WTC11 (cell line): Measurements from ENCODE around the gene YIF1B. TPM values are rescaled to one million over a fixed set of nuclear protein-coding genes. Genes with fewer than 3 reads are reported as not detected.

Experiments used
- CBFB ChIP-seq: sonication (generic); formaldehyde crosslinking; IDR thresholded peaks from 2 replicates; pipeline ENCODE4 v1.8.1; 2022; ENCODE audit warnings: mild to moderate bottlenecking, low read depth, missing genetic modification reagents
- ESRRA ChIP-seq: sonication (generic); formaldehyde crosslinking; IDR thresholded peaks from 2 replicates; pipeline ENCODE4 v1.8.1; 2022; ENCODE audit warnings: mild to moderate bottlenecking, missing genetic modification reagents, borderline replicate concordance
- FOXJ3 ChIP-seq: sonication (generic); formaldehyde crosslinking; IDR thresholded peaks from 2 replicates; pipeline ENCODE4 v1.9.0; 2021; ENCODE audit warnings: missing genetic modification reagents, mild to moderate bottlenecking, borderline replicate concordance
- FOXK1 ChIP-seq: sonication (generic); formaldehyde crosslinking; IDR thresholded peaks from 2 replicates; pipeline ENCODE4 v1.8.0; 2022; ENCODE audit warnings: mild to moderate bottlenecking, moderate library complexity, missing genetic modification reagents
- FOXP1 ChIP-seq: sonication (generic); formaldehyde crosslinking; IDR thresholded peaks from 2 replicates; pipeline ENCODE4 v1.8.0; 2022; ENCODE audit warnings: missing genetic modification reagents, mild to moderate bottlenecking, moderate library complexity, borderline replicate concordance
- GABPB1 ChIP-seq: sonication (generic); formaldehyde crosslinking; IDR thresholded peaks from 2 replicates; pipeline ENCODE4 v1.8.1; 2023; ENCODE audit warnings: mild to moderate bottlenecking, missing genetic modification reagents
- GRHL2 ChIP-seq: fragments of 250-450 bp; sonication (Bioruptor Pico); IDR thresholded peaks from 2 replicates; pipeline ENCODE4 v1.8.0; 2022; ENCODE audit warnings: mild to moderate bottlenecking, moderate library complexity; ENCODE audit not compliant: insufficient replicate concordance, severe bottlenecking
- NFATC4 ChIP-seq: fragments of 250-450 bp; sonication (Bioruptor Pico); IDR thresholded peaks from 2 replicates; pipeline ENCODE4 v1.9.0; 2021; ENCODE audit warnings: mild to moderate bottlenecking
- OVOL2 ChIP-seq: fragments of 250-450 bp; sonication (Bioruptor Pico); IDR thresholded peaks from 2 replicates; pipeline ENCODE4 v1.9.0; 2021; ENCODE audit warnings: mild to moderate bottlenecking, borderline replicate concordance
- PRDM15 ChIP-seq: sonication (generic); formaldehyde crosslinking; IDR thresholded peaks from 2 replicates; pipeline ENCODE4 v1.8.0; 2022; ENCODE audit warnings: missing genetic modification reagents
- PRRX2 ChIP-seq: fragments of 250-450 bp; sonication (Bioruptor Pico); IDR thresholded peaks from 2 replicates; pipeline ENCODE4 v1.8.0; 2021; ENCODE audit warnings: mild to moderate bottlenecking
- SMAD4 ChIP-seq: sonication (generic); formaldehyde crosslinking; IDR thresholded peaks from 2 replicates; pipeline ENCODE4 v1.8.0; 2022; ENCODE audit warnings: mild to moderate bottlenecking, missing genetic modification reagents
- SP1 ChIP-seq: sonication (generic); formaldehyde crosslinking; conservative IDR thresholded peaks from 2 replicates; pipeline ENCODE4 v1.8.1; 2022; ENCODE audit warnings: missing genetic modification reagents
- ZNF317 ChIP-seq: sonication (generic); formaldehyde crosslinking; IDR thresholded peaks from 2 replicates; pipeline ENCODE4 v1.8.1; 2023; ENCODE audit warnings: low read depth, mild to moderate bottlenecking, moderate library complexity, missing genetic modification reagents, borderline replicate concordance
- ZNF416 ChIP-seq: fragments of 250-450 bp; sonication (Bioruptor Pico); IDR thresholded peaks from 2 replicates; pipeline ENCODE4 v1.9.0; 2021; ENCODE audit warnings: mild to moderate bottlenecking, inconsistent platforms
- ZNF512 ChIP-seq: sonication (generic); formaldehyde crosslinking; IDR thresholded peaks from 2 replicates; pipeline ENCODE4 v1.8.1; 2022; ENCODE audit warnings: missing genetic modification reagents, borderline replicate concordance
- ZSCAN18 ChIP-seq: fragments of 250-450 bp; sonication (Bioruptor Pico); IDR thresholded peaks from 2 replicates; pipeline ENCODE4 v2.1.2; 2022; ENCODE audit warnings: mild to moderate bottlenecking, moderate library complexity
- total RNA-seq: library from RNA; stranded (reverse); gene quantifications from 3 replicates; pipeline ENCODE4 v1.2.3, GENCODE V29; 2021
- TF ChIP-seq, protein P1 (sequence below): sonication (generic); formaldehyde crosslinking; IDR thresholded peaks from 2 replicates; pipeline ENCODE4 v1.8.0; 2023; ENCODE audit warnings: missing genetic modification reagents
- TF ChIP-seq, protein P2 (sequence below): sonication (generic); formaldehyde crosslinking; IDR thresholded peaks from 2 replicates; pipeline ENCODE4 v1.8.1; 2023; ENCODE audit warnings: mild to moderate bottlenecking, missing genetic modification reagents, moderate library complexity
- TF ChIP-seq, protein P3 (sequence below): sonication (generic); formaldehyde crosslinking; IDR thresholded peaks from 2 replicates; pipeline ENCODE4 v1.8.0; 2022; ENCODE audit warnings: mild to moderate bottlenecking, missing genetic modification reagents
- TF ChIP-seq, protein P4 (sequence below): sonication (generic); formaldehyde crosslinking; IDR thresholded peaks from 2 replicates; pipeline ENCODE4 v1.8.0; 2023; ENCODE audit warnings: missing genetic modification reagents, mild to moderate bottlenecking, borderline replicate concordance

The YIF1B gene
- total RNA-seq, 1 experiment from 2014 or later = 83.3 TPM

GRCh38 chr19:38319421-38320258 lies 3.9 kb upstream of the YIF1B start, which contains the start of gene KCNK6 (continued):
- TF ChIP-seq ZNF512 (CRISPR knock-in tag) = 0 out of 2 replicates have a peak, but pooled peaks have one; percentile 21
- TF ChIP-seq GABPB1 (CRISPR knock-in tag) = no peak
- no peak for TF ChIP-seq GRHL2
- TF ChIP-seq FOXP1 (CRISPR knock-in tag) = peak; percentile 91
- TF ChIP-seq, protein P1, sequence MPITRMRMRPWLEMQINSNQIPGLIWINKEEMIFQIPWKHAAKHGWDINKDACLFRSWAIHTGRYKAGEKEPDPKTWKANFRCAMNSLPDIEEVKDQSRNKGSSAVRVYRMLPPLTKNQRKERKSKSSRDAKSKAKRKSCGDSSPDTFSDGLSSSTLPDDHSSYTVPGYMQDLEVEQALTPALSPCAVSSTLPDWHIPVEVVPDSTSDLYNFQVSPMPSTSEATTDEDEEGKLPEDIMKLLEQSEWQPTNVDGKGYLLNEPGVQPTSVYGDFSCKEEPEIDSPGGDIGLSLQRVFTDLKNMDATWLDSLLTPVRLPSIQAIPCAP (CRISPR knock-in tag) = peak; percentile 53; the same call in 1 of the 2 replicates
- peak; percentile 77 for TF ChIP-seq SP1 (CRISPR knock-in tag)
- TF ChIP-seq, protein P2, sequence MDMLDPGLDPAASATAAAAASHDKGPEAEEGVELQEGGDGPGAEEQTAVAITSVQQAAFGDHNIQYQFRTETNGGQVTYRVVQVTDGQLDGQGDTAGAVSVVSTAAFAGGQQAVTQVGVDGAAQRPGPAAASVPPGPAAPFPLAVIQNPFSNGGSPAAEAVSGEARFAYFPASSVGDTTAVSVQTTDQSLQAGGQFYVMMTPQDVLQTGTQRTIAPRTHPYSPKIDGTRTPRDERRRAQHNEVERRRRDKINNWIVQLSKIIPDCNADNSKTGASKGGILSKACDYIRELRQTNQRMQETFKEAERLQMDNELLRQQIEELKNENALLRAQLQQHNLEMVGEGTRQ (CRISPR knock-in tag) = no peak
- 0 out of 2 replicates have a peak, but pooled peaks have one; percentile 22 for TF ChIP-seq PRDM15 (CRISPR knock-in tag)
- TF ChIP-seq CBFB (CRISPR knock-in tag) = peak; percentile 11; the same call in 1 of the 2 replicates
- no peak for TF ChIP-seq PRRX2 (CRISPR knock-in tag)
- TF ChIP-seq, protein P3, sequence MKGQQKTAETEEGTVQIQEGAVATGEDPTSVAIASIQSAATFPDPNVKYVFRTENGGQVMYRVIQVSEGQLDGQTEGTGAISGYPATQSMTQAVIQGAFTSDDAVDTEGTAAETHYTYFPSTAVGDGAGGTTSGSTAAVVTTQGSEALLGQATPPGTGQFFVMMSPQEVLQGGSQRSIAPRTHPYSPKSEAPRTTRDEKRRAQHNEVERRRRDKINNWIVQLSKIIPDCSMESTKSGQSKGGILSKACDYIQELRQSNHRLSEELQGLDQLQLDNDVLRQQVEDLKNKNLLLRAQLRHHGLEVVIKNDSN = no peak
- TF ChIP-seq ZSCAN18 (CRISPR knock-in tag) = no peak
- TF ChIP-seq NFATC4 = no peak
- TF ChIP-seq OVOL2 (CRISPR knock-in tag) = no peak
- TF ChIP-seq ESRRA (CRISPR knock-in tag) = no peak
- no peak for TF ChIP-seq ZNF416 (CRISPR knock-in tag)
- no peak for TF ChIP-seq FOXJ3
- no peak for TF ChIP-seq ZNF317 (CRISPR knock-in tag)
- TF ChIP-seq, protein P4, sequence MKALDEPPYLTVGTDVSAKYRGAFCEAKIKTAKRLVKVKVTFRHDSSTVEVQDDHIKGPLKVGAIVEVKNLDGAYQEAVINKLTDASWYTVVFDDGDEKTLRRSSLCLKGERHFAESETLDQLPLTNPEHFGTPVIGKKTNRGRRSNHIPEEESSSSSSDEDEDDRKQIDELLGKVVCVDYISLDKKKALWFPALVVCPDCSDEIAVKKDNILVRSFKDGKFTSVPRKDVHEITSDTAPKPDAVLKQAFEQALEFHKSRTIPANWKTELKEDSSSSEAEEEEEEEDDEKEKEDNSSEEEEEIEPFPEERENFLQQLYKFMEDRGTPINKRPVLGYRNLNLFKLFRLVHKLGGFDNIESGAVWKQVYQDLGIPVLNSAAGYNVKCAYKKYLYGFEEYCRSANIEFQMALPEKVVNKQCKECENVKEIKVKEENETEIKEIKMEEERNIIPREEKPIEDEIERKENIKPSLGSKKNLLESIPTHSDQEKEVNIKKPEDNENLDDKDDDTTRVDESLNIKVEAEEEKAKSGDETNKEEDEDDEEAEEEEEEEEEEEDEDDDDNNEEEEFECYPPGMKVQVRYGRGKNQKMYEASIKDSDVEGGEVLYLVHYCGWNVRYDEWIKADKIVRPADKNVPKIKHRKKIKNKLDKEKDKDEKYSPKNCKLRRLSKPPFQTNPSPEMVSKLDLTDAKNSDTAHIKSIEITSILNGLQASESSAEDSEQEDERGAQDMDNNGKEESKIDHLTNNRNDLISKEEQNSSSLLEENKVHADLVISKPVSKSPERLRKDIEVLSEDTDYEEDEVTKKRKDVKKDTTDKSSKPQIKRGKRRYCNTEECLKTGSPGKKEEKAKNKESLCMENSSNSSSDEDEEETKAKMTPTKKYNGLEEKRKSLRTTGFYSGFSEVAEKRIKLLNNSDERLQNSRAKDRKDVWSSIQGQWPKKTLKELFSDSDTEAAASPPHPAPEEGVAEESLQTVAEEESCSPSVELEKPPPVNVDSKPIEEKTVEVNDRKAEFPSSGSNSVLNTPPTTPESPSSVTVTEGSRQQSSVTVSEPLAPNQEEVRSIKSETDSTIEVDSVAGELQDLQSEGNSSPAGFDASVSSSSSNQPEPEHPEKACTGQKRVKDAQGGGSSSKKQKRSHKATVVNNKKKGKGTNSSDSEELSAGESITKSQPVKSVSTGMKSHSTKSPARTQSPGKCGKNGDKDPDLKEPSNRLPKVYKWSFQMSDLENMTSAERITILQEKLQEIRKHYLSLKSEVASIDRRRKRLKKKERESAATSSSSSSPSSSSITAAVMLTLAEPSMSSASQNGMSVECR (CRISPR knock-in tag) = 0 out of 2 replicates have a peak, but pooled peaks have one; percentile 71
- TF ChIP-seq SMAD4 = no peak
- TF ChIP-seq FOXK1 = peak; percentile 41
